ENCODE measurements around the gene NPB.
"Not testable (repeated sequence)": the region's sequence is repeated elsewhere in the genome, so short reads cannot be mapped to it uniquely, and the experiment has no call there.

The NPB gene

GRCh38 chr17:81911969-81912368 is 9.9 kb downstream of the NPB start:
- no peak for DNase-seq (ENCODE audit: low spot score)

DNA sequence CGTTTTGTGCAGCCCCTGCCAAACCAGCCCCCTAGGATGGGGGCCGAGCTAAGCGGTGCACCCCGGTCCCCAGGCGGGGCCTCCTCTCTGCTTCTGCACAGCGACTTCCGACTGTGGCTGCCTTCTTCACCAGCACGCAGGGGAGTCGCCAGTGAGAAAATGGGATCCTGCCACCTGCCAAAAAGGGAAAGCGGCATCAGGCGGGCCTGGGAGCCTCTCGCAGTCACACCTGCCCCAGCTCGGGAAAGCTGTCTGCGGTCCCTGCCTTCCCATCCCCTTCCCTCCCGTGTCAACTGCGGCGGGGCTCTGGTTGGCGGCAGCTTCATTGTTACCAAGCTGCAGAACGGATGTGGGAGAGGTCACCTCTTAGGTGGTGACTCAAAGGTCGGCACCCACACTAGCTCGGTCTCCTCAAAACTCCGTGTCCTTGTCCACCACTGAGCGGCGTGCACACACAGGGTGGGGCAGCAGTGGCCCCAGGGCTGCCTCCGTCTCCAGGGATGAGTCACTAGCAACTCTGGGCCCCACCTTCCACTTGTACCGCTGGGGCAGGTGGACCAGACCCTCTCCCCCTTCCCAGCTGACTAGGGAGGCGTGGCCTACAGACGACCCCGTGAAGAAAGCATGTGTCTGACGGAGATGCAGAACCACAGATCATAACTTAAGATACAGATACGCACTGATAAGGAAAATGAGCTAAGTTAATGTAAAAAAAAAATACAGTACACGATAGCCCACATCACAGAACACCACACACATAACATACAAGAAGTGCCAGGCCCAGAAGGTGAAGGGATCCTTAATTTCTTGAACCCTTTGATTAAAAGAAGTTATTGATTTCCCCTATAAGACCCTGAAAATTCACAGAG is 10.6 kb downstream of the NPB start:
- peak; percentile 39 for DNase-seq (ENCODE audit: low spot score)

GRCh38 chr17:81913394-81914102 is 11.5 kb downstream of the NPB start:
- DNase-seq (ENCODE audit: low spot score): no peak

DNA sequence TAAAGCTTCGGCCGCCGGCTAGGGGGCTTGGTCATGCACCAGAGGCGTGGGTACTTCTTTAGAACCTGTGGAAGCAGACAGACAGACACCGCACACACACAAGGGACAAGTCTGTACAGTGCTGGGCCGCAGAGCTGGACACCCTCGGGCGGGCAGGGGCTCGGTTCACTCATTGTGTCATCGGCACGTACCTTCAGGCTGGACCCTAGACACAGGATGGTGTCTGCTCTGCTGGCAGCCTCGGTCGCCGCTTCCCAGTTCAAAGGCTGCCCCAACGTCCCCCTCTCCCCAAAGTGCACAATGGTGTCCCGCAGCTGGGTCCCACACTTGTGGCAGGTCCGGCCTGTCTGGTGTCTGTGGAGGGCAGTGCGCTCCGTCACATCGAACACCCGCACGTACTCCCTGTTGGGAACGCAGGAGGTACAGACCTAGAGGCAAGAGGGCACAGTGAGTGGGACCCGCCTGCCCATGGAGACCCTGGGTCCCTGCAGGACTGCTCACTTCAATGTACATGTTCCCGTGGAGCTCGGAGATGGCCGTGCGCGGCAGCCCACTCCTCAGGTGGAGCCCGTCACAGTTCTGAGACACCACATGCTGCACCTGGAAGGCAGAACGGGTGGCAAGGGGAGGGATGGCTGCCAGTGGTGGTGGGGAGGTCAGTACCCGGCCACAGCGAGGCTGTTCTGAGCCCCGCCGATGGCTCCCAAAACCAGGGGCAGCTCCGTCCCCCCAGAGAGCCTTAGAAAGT is 12.2 kb downstream of the NPB start:
- DNase-seq (ENCODE audit: low spot score): no peak

GRCh38 chr17:81915331-81915730 is 13.3 kb downstream of the NPB start:
- DNase-seq (ENCODE audit: low spot score): no peak

DNA sequence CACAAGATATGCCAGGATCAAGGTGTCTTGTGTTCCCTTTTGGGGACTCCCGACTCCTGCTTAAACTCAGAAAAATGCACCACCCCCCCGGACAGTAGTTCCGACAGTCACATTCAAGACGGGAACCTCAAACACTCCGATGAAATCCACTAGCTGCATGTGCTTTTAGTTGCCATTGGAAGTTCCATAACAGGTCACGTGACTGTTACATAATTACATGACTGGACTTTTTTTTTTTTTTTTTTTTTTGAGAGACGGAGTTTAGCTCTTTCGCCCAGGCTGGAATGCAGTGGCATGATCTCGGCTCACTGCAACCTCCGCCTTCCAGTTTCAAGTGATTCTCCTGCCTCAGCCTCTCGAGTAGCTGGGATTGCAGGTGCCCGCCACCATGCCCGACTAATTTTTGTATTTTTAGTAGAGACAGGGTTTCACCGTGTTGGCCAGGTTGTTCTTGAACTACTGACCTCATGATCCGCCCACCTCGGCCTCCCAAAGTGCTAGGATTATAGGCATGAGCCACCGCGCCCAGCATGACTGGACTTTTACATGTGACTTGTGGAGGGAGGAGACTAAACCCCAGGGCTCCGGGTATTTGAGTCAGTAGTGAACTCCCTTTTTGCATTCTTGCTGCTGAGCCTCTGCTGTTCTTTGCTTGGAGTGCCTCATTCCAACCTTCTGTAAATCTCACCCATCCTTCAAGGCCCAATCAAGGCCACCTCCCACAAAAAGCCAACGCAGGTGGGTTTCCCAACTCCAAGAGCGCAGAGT is 14.4 kb downstream of the NPB start:
- DNase-seq (ENCODE audit: low spot score): peak; percentile 68

- peak; percentile 88 for DNase-seq (ENCODE audit: low spot score)
These were observed 15.7 kb downstream of the NPB start, which contains the start of gene SIRT7 for GRCh38 chr17:81917565-81918332. Gene SIRT7 (minus strand): TSS chr17:81918176. CDS start chr17:81918131, 45 bp downstream.

DNA sequence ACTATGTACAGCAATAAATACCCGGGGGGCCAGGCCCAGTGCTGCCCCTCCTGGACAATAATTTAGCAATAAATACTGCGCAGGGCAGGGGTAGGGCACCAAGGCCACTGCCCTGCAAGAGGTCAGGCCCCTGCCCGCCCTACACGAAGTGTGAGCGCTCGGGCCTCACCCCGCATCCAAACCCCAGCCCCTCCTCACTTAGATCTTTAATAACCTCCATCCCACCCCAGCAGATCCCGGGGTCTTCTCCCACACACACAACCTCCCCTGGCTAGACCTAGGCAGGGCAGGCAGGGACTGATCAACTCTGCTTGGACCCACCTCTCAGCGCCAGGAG is 16.3 kb downstream of the NPB start:
- not testable (repeated sequence) for DNase-seq (ENCODE audit: low spot score)

GRCh38 chr17:81918832-81919545 is 17.0 kb downstream of the NPB start:
- DNase-seq (ENCODE audit: low spot score): peak; percentile 68

- DNase-seq (ENCODE audit: low spot score): no peak
These were observed 18.8 kb downstream of the NPB start for GRCh38 chr17:81920612-81921536.

DNA sequence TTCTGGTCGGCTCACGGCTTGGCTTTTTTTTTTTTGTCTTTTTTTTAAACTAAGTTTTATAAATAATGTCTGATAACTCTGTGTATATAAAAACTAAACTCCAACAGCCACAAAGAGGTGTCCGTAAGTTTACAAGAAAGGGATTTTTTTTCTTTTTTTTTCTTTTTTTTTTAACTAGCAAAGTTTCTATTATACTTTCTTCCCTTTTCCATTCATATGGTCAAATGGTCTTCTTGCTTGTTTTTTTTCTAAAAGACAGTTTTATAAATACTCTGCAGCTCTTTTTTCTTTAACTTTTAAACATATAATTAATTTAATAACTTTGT is 19.5 kb downstream of the NPB start:
- DNase-seq (ENCODE audit: low spot score): no peak

DNA sequence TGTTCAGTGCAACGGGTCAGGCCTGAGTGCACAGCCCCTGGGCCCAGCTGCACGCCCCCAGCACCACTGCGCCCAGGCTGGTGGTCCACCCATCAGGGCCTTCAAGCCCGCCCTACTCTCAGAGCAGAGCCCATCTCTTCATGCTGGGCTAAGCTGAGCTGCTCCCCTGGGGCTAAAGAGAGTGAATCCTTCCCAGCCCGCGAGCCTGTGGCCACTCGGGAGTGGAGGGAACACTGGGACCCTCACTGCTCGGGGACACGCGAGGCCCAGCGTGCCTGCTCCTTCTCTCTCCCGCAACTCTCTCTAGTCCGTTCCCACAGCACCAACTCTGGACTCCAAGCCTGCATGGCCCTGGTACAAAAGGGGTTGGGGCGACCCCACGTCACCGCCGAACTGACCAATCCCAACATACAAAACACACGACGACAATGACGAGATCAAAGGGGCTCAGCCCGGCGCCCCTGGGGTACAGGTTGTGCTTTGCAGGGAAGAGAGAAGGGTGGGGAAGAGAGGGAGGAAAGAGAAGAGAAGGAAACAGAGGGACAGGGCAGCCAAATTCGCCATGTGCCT is 20.0 kb downstream of the NPB start:
- DNase-seq (ENCODE audit: low spot score): no peak

DNA sequence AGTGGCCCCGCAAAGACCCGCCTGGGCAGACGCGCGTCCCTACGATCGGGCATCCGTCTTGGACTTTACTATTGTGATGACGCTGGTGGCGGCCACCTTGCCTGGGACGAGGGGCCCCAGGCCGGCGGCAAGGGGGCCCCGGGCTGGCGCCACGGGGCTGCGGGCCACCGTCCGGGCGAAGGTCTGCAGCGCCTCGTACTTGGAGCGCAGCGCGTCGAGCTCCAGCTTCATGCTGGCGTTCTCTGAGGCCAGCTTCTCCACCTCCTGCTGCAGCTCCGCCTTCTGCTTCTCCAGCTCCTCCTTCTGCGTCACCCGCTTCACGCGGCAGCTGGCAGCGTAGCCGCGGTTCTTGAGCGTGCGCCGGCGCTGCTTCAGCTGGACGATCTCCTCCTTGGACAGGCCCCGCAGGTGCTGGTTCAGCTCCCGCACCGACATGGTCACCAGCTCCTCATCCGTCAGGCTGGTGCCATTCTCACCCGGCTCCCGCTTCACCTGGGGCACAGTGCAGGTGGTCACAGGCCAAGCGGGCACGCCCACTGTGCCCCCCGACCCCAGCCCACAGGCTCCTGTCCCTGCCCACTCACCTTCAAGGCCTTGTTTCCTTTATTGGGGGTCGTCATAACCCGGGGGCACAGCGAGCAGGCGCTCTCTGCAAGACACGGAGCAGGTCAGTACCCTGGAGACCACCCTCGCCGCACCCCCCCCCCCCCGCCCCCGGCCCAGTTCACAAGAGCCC is 20.7 kb downstream of the NPB start:
- DNase-seq (ENCODE audit: low spot score): peak; percentile 36

DNA sequence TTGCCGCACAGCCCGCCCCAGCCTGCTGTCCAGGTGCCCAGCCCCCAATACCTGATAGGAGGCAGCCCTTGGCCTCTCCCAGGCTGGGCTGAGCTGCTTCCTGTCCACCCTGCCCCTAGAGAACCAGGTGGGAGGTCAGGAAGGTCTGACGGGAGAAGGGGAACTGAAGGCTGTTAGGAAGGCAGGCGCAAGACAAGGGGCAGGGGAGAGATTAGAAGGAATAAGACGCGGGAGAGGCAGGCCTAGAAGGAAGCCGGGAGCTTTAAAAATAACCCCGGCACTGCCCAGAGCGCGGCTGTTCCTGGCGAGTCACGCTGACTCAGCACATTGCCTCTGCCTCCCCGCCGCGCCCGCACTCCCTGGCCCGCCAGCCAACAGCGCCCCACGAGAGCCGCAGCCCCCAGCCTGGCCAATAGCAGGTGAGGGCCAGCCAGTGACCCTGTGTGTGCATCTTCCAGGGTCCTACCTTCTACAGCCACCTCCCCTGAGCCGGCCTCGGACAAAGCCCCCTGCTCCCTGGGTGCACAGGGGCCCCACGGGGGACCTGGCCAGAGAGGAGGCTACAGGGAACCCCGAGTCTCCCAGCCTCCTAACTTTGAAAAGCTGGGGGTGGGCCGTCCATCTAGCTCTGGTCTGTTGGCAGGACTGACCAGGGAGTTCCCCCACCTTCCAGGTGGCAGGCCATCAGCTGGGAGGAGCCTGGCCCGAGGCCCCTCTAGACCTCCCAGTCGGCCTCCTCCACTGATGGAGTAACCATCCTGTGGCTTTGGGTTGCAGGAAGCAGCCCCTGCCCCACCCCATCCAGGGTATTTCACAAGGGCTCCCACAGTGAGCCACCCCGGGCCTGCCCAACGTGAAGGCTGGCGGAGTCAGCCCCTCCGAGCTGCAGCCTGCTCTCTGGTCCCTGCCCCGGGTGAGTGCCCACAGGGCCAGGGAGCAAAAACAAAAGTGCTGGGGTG is 21.5 kb downstream of the NPB start:
- peak; percentile 93 for DNase-seq (ENCODE audit: low spot score)

DNA sequence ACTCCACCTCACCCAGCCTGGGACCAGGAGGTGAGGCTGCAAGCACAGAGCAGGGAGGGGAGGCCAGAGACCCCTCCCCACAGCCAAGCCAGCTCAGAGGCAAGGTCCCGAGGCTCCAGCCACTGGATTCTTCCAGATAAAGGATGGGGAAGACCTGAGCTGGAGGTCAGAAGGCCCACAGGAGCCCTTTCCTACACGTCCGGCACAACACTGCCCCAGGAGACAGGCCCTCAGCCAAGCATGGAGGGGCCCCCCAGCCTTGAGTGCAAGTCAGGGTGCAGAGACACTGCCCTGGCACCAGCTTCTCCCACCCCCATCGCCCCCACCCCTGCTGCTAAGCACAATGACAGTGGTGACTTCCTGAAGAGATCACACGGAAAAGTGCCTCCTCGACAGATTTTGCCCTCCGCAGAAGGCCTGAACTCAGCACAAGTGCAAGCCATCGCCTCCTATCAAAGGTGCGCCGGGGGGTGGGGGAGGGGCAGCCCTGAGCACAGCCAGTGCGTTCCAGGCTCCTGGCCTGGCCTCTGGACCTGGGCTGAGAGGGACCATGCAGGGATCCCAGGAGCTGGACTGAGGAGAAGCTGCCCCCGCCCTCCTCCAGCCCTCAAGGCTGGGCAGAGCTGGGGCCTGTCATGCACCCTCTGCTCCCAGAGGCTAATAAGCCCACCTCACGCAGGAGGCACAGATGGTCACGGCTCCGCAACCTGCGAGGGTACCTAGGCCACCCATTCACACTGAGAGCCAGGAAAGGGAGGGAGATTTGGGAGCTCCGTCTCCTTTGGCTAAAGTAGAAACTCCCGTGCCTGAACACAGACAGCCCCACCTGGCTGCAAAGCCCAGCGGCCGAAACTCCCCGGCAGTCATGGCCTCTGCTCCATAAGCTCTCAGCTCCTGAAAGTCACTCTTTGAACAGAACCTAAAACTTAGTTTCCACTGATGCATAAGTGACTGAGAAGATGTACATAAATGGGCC is 22.8 kb downstream of the NPB start:
- DNase-seq (ENCODE audit: low spot score): peak; percentile 59

DNA sequence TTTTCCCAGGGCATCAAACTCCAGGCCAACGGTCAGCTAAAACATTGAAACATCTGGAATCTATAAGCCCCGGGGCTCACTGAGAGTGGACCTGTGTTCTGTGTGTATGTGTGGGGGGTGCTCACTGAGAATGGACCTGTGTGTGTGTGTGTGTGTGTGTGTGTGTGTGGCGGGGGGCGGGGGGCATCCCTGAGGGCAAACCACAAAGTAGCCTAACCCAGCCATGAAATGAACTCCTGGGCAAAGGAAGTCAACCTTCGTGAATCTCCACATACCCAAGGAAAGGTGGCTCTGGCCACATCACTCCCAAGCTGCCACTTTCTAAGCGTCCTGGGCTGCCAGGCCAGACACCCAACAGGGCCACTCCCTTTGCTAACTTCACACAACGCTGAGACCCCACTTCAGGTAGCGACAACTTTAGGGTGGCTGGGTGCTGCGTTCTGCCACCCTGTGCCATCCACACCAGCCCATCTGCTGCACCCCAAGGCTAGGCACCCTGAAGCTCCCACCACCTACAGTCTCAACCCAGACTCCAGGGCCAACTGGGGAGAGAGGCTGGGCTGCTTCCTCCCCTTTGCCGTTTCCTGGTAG is 23.9 kb downstream of the NPB start:
- peak; percentile 47 for DNase-seq (ENCODE audit: low spot score)

All from hematopoietic multipotent progenitor cell treated with erythropoietin and hydrocortisone succinate and interleukin-3 and kit ligand, for 15 days (in vitro differentiated cells).